ENCODE results near the gene PLCD4. TPM values are rescaled to one million over a fixed set of nuclear protein-coding genes. Genes with fewer than 3 reads are reported as not detected.

The PLCD4 gene
- total and polyA plus RNA-seq, 10 of the 15 experiments (the other 5 are each of a cell fraction or from before 2014, with no cell fraction given) = under 0.01 to 1.5 (median 0.23) TPM; not detected in 2

DNA sequence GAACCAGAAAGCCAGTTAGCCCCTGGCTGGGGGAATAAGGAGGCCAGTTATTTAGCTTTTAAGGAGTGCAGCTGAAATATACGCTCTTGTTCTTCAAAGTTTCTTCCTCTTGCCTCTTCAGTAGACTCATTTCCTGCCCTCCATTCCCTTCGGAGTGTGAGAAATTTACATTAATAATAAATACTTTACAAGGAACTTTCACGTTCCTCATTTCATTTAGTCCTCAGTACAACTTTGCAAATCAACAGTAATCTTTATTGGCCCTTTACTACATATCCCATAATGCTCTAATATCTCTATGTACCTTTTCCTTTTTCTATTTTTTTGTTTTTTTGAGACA lies 15.6 kb downstream of the PLCD4 start:
- Histone ChIP-seq H3K27ac (ENCODE audit: control insufficient read depth, insufficient read depth) (no peak overlapping the region), H3K4me3 (no peak overlapping the region), H3K9ac (ENCODE audit: control insufficient read depth, insufficient read depth, low read length) (no peak overlapping the region), H3K4me2 (ENCODE audit: control insufficient read depth, insufficient read depth) (no peak overlapping the region), H3K36me3 (ENCODE audit: control insufficient read depth in 2 of 2, insufficient read depth in 2 of 2, low read length in 1 of 2) (no peaks in the 10 kb centered on the region), H3K27me3 (replicated peaks in 1 of 2; ENCODE audit: control insufficient read depth in 2 of 2, insufficient read depth in 2 of 2, low read length in 1 of 2) (no peaks in the 10 kb centered on the region), H2AFZ (ENCODE audit: control insufficient read depth, low read depth, low read length) (no peak overlapping the region), H4K20me1 (ENCODE audit: control insufficient read depth, insufficient read depth) (no peaks in the 10 kb centered on the region), H3K79me2 (ENCODE audit: control insufficient read depth, insufficient read depth, low read length) (no peaks in the 10 kb centered on the region), H3K4me1 (ENCODE audit: control insufficient read depth, insufficient read depth, low read length) (no peaks in the 10 kb centered on the region), H3K9me3 (replicated peaks; ENCODE audit: control insufficient read depth, insufficient read depth, low read length) (no peaks in the 10 kb centered on the region)
- in situ Hi-C loops (cut with MboI) (no loop called here), intact Hi-C loops (cut with micrococcal nuclease; ENCODE audit: unreplicated experiment) (no loop called here)
- DNase-seq (ENCODE audit: low read depth, low spot score) (no peak), FAIRE-seq (no peak), ATAC-seq (no peak)
- TF ChIP-seq CREB1 (IDR thresholded peaks at IDR 0.05; ENCODE audit: low read depth) = no peak
- no peak for TF ChIP-seq TAF1 (IDR thresholded peaks at IDR 0.05; ENCODE audit: borderline replicate concordance, low read depth, low read length)
- TF ChIP-seq USF1 (IDR thresholded peaks at IDR 0.05; ENCODE audit: borderline replicate concordance, extremely low read length, insufficient read depth, low read depth, low read length) = no peak
- TF ChIP-seq BACH1 (IDR thresholded peaks at IDR 0.05; ENCODE audit: borderline replicate concordance) = no peak
- TF ChIP-seq, protein P1, sequence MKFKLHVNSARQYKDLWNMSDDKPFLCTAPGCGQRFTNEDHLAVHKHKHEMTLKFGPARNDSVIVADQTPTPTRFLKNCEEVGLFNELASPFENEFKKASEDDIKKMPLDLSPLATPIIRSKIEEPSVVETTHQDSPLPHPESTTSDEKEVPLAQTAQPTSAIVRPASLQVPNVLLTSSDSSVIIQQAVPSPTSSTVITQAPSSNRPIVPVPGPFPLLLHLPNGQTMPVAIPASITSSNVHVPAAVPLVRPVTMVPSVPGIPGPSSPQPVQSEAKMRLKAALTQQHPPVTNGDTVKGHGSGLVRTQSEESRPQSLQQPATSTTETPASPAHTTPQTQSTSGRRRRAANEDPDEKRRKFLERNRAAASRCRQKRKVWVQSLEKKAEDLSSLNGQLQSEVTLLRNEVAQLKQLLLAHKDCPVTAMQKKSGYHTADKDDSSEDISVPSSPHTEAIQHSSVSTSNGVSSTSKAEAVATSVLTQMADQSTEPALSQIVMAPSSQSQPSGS (IDR thresholded peaks at IDR 0.05; ENCODE audit: low read length) = no peak
- TF ChIP-seq ATF7 (IDR thresholded peaks at IDR 0.05; ENCODE audit: low read depth) = no peak
- WGBS (ENCODE audit: insufficient coverage, insufficient replicate concordance, low lambda C conversion rate, missing lambda C conversion rate) = 20% methylated on average over 3 of the region's 3 CpGs
- no TSS peak for BruUV-seq (replicated peaks)
- SMC1A ChIA-PET (ENCODE audit: uncharacterized antibody, unreplicated experiment) = no interaction called here
- POLR2A ChIA-PET = no interaction called here
- RAD21 ChIA-PET (ENCODE audit: unreplicated experiment) = no interaction called here
- CTCF ChIA-PET = no interaction called here

DNA sequence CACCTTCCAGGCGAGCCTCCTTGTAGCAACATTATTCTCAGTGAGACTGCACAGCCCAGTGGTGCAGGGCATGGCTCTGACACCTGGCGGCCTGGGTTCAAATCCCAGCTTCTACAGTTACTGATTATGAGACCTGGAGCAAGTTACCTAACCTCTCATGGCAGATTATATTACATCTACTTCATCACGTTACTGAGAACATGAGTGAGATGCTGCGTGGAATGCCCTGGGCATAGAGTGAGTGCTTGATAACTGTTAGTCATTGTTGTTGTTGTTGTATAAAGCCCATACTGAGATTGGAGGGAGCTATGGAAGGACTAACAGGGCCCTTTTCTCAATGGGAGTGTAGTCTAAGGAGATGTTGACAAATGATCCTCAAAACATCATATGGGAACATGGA lies 18.7 kb downstream of the PLCD4 start:
- Histone ChIP-seq H4K20me1 (ENCODE audit: control insufficient read depth, insufficient read depth) (no peaks in the 10 kb centered on the region), H3K79me2 (ENCODE audit: control insufficient read depth, insufficient read depth, low read length) (no peaks in the 10 kb centered on the region), H3K4me1 (ENCODE audit: control insufficient read depth, insufficient read depth, low read length) (no peaks in the 10 kb centered on the region), H3K36me3 (ENCODE audit: control insufficient read depth in 2 of 2, insufficient read depth in 2 of 2, low read length in 1 of 2) (no peaks in the 10 kb centered on the region), H3K4me3 (no peak overlapping the region), H3K27ac (ENCODE audit: control insufficient read depth, insufficient read depth) (no peak overlapping the region), H3K9me3 (replicated peaks; ENCODE audit: control insufficient read depth, insufficient read depth, low read length) (no peaks in the 10 kb centered on the region), H3K9ac (ENCODE audit: control insufficient read depth, insufficient read depth, low read length) (no peak overlapping the region), H3K27me3 (replicated peaks in 1 of 2; ENCODE audit: control insufficient read depth in 2 of 2, insufficient read depth in 2 of 2, low read length in 1 of 2) (no peaks in the 10 kb centered on the region), H2AFZ (ENCODE audit: control insufficient read depth, low read depth, low read length) (no peak overlapping the region), H3K4me2 (ENCODE audit: control insufficient read depth, insufficient read depth) (no peak overlapping the region)
- in situ Hi-C loops (cut with MboI) (no loop called here), intact Hi-C loops (cut with micrococcal nuclease; ENCODE audit: unreplicated experiment) (no loop called here)
- SMC1A ChIA-PET (ENCODE audit: uncharacterized antibody, unreplicated experiment) = no interaction called here
- no TSS peak for BruUV-seq (replicated peaks)
- DNase-seq (ENCODE audit: low read depth, low spot score) = no peak
- ATAC-seq = no peak
- CTCF ChIA-PET = no interaction called here
- RAD21 ChIA-PET (ENCODE audit: unreplicated experiment) = no interaction called here
- 45% methylated on average over 4 of the region's 4 CpGs for WGBS (ENCODE audit: insufficient coverage, insufficient replicate concordance, low lambda C conversion rate, missing lambda C conversion rate)
- POLR2A ChIA-PET = no interaction called here
- FAIRE-seq = no peak
- TF ChIP-seq NR2C1 (IDR thresholded peaks at IDR 0.05) = no peak
- TF ChIP-seq NBN (IDR thresholded peaks at IDR 0.05) = no peak
- TF ChIP-seq CHD4 (IDR thresholded peaks at IDR 0.05) = no peak
- TF ChIP-seq, protein P2, sequence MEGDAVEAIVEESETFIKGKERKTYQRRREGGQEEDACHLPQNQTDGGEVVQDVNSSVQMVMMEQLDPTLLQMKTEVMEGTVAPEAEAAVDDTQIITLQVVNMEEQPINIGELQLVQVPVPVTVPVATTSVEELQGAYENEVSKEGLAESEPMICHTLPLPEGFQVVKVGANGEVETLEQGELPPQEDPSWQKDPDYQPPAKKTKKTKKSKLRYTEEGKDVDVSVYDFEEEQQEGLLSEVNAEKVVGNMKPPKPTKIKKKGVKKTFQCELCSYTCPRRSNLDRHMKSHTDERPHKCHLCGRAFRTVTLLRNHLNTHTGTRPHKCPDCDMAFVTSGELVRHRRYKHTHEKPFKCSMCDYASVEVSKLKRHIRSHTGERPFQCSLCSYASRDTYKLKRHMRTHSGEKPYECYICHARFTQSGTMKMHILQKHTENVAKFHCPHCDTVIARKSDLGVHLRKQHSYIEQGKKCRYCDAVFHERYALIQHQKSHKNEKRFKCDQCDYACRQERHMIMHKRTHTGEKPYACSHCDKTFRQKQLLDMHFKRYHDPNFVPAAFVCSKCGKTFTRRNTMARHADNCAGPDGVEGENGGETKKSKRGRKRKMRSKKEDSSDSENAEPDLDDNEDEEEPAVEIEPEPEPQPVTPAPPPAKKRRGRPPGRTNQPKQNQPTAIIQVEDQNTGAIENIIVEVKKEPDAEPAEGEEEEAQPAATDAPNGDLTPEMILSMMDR (IDR thresholded peaks at IDR 0.05 in 2 of 3, conservative IDR thresholded peaks at IDR 0.05 in 1 of 3; ENCODE audit: control insufficient read depth in 2 of 3, extremely low read depth in 1 of 3, insufficient read depth in 1 of 3, low read depth in 3 of 3, low read length in 3 of 3) = no peak
- TF ChIP-seq, protein P3, sequence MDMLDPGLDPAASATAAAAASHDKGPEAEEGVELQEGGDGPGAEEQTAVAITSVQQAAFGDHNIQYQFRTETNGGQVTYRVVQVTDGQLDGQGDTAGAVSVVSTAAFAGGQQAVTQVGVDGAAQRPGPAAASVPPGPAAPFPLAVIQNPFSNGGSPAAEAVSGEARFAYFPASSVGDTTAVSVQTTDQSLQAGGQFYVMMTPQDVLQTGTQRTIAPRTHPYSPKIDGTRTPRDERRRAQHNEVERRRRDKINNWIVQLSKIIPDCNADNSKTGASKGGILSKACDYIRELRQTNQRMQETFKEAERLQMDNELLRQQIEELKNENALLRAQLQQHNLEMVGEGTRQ (IDR thresholded peaks at IDR 0.05; ENCODE audit: borderline replicate concordance, low read depth, low read length) = no peak
- TF ChIP-seq, protein P4, sequence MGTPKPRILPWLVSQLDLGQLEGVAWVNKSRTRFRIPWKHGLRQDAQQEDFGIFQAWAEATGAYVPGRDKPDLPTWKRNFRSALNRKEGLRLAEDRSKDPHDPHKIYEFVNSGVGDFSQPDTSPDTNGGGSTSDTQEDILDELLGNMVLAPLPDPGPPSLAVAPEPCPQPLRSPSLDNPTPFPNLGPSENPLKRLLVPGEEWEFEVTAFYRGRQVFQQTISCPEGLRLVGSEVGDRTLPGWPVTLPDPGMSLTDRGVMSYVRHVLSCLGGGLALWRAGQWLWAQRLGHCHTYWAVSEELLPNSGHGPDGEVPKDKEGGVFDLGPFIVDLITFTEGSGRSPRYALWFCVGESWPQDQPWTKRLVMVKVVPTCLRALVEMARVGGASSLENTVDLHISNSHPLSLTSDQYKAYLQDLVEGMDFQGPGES (IDR thresholded peaks at IDR 0.05) = no peak
- no peak for TF ChIP-seq FOS (IDR thresholded peaks at IDR 0.05; ENCODE audit: borderline replicate concordance, extremely low read depth, insufficient read length)

Data from GM12878 (cell line).